GM10248 (cell line): ENCODE data around the gene BATF3.

Experiments used
- CTCF ChIA-PET: fragments of 300-600 bp; sonication (Branson Sonifier 250); formaldehyde crosslinking; extraction: SDS; loops from one replicate; lab custom pipeline; 2021; ENCODE audit warnings: antibody characterized with exemption; lab: Yijun Ruan, JAX
- POLR2A ChIA-PET: fragments of 350-650 bp; sonication (Branson Sonifier 250); formaldehyde crosslinking; extraction: SDS; loops from one replicate; lab custom pipeline; 2020; ENCODE audit warnings: antibody characterized with exemption; lab: Yijun Ruan, JAX
- DNase-seq: peaks from one replicate; pipeline ENCODE4 v3.0.0; 2012; ENCODE audit errors: extremely low spot score
- TF ChIP-seq, protein P1 (sequence below): IDR thresholded peaks from 2 replicates; pipeline ENCODE4 v1.5.1; 2012; ENCODE audit warnings: mild to moderate bottlenecking, low read depth; ENCODE audit errors: extremely low read depth, missing control alignments, control extremely low read depth

BATF3 gene

GRCh38 chr1:212671342-212672031 lies 28.2 kb downstream of the BATF3 start:
- TF ChIP-seq, protein P1, sequence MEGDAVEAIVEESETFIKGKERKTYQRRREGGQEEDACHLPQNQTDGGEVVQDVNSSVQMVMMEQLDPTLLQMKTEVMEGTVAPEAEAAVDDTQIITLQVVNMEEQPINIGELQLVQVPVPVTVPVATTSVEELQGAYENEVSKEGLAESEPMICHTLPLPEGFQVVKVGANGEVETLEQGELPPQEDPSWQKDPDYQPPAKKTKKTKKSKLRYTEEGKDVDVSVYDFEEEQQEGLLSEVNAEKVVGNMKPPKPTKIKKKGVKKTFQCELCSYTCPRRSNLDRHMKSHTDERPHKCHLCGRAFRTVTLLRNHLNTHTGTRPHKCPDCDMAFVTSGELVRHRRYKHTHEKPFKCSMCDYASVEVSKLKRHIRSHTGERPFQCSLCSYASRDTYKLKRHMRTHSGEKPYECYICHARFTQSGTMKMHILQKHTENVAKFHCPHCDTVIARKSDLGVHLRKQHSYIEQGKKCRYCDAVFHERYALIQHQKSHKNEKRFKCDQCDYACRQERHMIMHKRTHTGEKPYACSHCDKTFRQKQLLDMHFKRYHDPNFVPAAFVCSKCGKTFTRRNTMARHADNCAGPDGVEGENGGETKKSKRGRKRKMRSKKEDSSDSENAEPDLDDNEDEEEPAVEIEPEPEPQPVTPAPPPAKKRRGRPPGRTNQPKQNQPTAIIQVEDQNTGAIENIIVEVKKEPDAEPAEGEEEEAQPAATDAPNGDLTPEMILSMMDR, result no peak
- ChIA-PET CTCF (interaction anchor here (0.8 to 1.2 kb wide), 7 partner anchors 12 to 195 kb away, joined by 3 to 5 read pairs (median 3); no protein-coding TSS in a partner anchor), POLR2A (no interaction called here)

GRCh38 chr1:212670882-212671281 lies 28.8 kb downstream of the BATF3 start:
- POLR2A ChIA-PET, result no interaction called here
- CTCF ChIA-PET, result interaction anchor here (0.8 to 1.2 kb wide), 7 partner anchors 11 to 194 kb away, joined by 3 to 5 read pairs (median 3); no protein-coding TSS in a partner anchor
- DNase-seq, result no peak
- TF ChIP-seq, protein P1, result no peak

More at GRCh38 chr1:212671342-212672031, 28.2 kb downstream of the BATF3 start:
- DNase-seq, result no peak

DNA sequence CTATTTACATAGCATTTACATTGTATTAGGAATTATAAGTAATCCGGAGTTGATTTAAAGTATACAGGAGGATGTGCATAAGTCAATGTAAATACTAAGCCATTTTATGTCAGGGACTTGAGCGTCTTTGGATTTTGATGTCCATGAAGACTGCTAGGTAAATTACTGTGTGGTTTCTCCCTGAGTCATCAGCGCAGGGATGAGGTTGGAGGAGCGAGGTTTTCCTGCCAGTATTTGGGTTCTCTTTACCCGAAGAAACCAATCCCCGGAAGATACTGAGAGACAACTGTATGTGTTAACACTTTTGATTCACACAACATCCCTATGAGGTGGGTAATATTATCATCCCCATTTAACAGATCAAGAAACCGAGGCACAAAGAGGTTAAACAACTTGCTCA lies 29.3 kb downstream of the BATF3 start:
- no peak for DNase-seq
- ChIA-PET CTCF (no interaction called here), POLR2A (no interaction called here)
- TF ChIP-seq, protein P1, result no peak

- ChIA-PET POLR2A (no interaction called here), CTCF (interaction anchor here (3.1 kb wide), 1 partner anchor 192 kb away, joined by 17 read pairs; no protein-coding TSS in a partner anchor)
- TF ChIP-seq, protein P1, result no peak
- no peak for DNase-seq
Observed at GRCh38 chr1:212669600-212669999, 30.0 kb downstream of the BATF3 start.

GRCh38 chr1:212669102-212669501 lies 30.5 kb downstream of the BATF3 start:
- ChIA-PET CTCF (interaction anchor here (1.0 to 3.2 kb wide), 12 partner anchors 10 to 326 kb away, joined by 3 to 31 read pairs (median 6); no protein-coding TSS in a partner anchor), POLR2A (interaction anchor here (2.4 kb wide), 1 partner anchor 61 kb away, joined by 6 read pairs; the partner anchor contains the start of gene ATF3)
- TF ChIP-seq, protein P1, result peak; percentile 24
- no peak for DNase-seq

- TF ChIP-seq, protein P1, result no peak
- ChIA-PET POLR2A (interaction anchor here (2.4 kb wide), 1 partner anchor 60 kb away, joined by 6 read pairs; the partner anchor contains the start of gene ATF3), CTCF (interaction anchor here (0.9 to 4.2 kb wide), 20 partner anchors 10 to 988 kb away, joined by 3 to 32 read pairs (median 4); partner anchors contain the start of gene BATF3)
- no peak for DNase-seq
Observed at GRCh38 chr1:212668477-212668876, 31.2 kb downstream of the BATF3 start.
